ENCODE measurements around the gene PTPRK.

The PTPRK gene

GRCh38 chr6:128233531-128233930 lies 286.9 kb downstream of the PTPRK start:
- Histone ChIP-seq H3K4me1 (ENCODE audit: control insufficient read depth, insufficient read depth, low read length) (no peaks in the 10 kb centered on the region), H3K4me3 (ENCODE audit: low read length) (no peak overlapping the region), H3K27ac (ENCODE audit: low read depth, low read length) (no peak overlapping the region), H3K9ac (ENCODE audit: low read length) (no peak overlapping the region), H3K27me3 (ENCODE audit: control insufficient read depth, insufficient read depth, low read length) (no peaks in the 10 kb centered on the region), H3K36me3 (ENCODE audit: control insufficient read depth, insufficient read depth, low read length) (no peaks in the 10 kb centered on the region)

DNA sequence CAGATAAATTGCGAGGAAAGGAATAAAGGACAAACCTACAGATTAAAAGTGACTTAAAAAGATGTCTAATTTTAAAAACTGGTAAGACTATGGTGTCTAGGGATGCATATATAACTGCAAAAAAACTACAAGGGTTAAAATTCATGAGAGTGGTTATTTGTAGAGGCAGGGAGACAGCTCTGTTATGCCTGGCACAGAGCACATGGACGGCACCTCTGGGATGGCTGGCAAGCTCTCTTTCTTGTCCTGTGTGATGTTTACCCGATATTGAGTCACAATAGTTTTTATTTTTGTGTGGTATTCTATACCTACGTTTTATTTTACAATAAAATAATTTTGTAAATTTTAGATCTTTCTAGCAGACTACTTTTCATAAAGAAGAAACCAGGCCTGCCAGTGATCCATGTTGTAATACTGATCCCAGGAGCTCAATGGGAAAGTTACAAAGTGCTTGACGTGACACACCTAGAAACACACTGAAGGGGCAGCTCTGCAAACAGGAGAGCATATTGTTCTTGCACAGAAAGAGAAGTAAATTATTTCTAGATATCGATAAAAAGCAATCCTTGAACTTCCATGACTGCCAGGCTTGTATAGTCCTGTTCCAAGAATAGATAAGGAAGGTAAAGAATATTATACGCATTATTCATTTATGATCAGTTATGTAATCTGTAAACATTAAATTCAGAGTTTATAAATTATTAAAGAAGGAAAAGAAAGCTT lies 290.0 kb downstream of the PTPRK start:
- Histone ChIP-seq H3K27ac (ENCODE audit: low read depth, low read length) (no peak overlapping the region), H3K4me1 (ENCODE audit: control insufficient read depth, insufficient read depth, low read length) (no peaks in the 10 kb centered on the region), H3K36me3 (ENCODE audit: control insufficient read depth, insufficient read depth, low read length) (no peaks in the 10 kb centered on the region), H3K4me3 (ENCODE audit: low read length) (no peak overlapping the region), H3K9ac (ENCODE audit: low read length) (no peak overlapping the region), H3K27me3 (ENCODE audit: control insufficient read depth, insufficient read depth, low read length) (no peaks in the 10 kb centered on the region)

DNA sequence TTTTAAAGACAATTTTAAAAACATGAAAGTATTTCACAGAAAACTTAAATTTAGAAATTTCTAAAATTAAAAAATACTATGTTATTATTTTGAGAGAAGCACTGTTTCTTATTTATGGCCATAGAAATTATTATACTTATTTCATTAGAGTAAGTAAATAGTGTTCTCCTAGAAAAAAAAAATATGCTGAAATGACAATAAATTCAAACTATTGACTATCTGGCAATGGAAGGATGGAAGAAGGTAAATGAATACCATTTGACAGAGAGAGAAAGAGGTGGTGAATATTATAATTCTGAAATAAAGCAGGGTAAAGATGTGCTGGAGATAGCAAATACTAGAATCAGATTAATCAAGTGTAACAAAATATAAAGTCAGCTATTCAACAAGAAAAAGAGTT lies 294.8 kb downstream of the PTPRK start:
- no peak overlapping the region for H3K4me3 ChIP-seq (ENCODE audit: low read length)
- no peaks in the 10 kb centered on the region for H3K27me3 ChIP-seq (ENCODE audit: control insufficient read depth, insufficient read depth, low read length)
- H3K27ac ChIP-seq (ENCODE audit: low read depth, low read length), result no peak overlapping the region
- no peaks in the 10 kb centered on the region for H3K4me1 ChIP-seq (ENCODE audit: control insufficient read depth, insufficient read depth, low read length)
- H3K9ac ChIP-seq (ENCODE audit: low read length), result no peak overlapping the region
- H3K36me3 ChIP-seq (ENCODE audit: control insufficient read depth, insufficient read depth, low read length), result no peaks in the 10 kb centered on the region

- no peaks in the 10 kb centered on the region for H3K4me1 ChIP-seq (ENCODE audit: control insufficient read depth, insufficient read depth, low read length)
- no peaks in the 10 kb centered on the region for H3K36me3 ChIP-seq (ENCODE audit: control insufficient read depth, insufficient read depth, low read length)
- H3K27me3 ChIP-seq (ENCODE audit: control insufficient read depth, insufficient read depth, low read length), result no peaks in the 10 kb centered on the region
- no peak overlapping the region for H3K27ac ChIP-seq (ENCODE audit: low read depth, low read length)
- H3K4me3 ChIP-seq (ENCODE audit: low read length), result no peak overlapping the region
- no peak overlapping the region for H3K9ac ChIP-seq (ENCODE audit: low read length)
These were observed 303.5 kb downstream of the PTPRK start for GRCh38 chr6:128216917-128217316.

DNA sequence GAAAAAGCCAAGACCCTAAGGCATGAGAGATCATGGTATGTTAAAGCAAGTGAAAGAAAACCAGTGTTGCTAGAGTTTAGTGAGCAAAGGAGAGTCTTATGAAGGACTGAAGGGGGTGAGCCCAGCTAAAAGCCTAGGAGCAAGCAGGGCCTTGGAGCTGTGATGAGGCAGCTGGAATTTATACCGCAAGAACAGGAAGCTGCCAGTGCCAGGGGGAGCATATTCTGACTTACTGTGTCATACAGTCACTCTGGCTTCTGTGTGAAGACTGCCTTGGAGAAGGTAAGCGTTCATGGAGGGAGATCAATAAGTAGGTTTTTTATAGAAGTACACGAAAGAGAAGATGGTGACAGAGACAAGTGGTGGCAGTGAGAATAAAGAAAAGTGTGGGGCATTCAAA lies 310.6 kb downstream of the PTPRK start:
- no peaks in the 10 kb centered on the region for H3K27me3 ChIP-seq (ENCODE audit: control insufficient read depth, insufficient read depth, low read length)
- no peak overlapping the region for H3K9ac ChIP-seq (ENCODE audit: low read length)
- H3K4me1 ChIP-seq (ENCODE audit: control insufficient read depth, insufficient read depth, low read length), result no peaks in the 10 kb centered on the region
- H3K4me3 ChIP-seq (ENCODE audit: low read length), result no peak overlapping the region
- no peaks in the 10 kb centered on the region for H3K36me3 ChIP-seq (ENCODE audit: control insufficient read depth, insufficient read depth, low read length)
- H3K27ac ChIP-seq (ENCODE audit: low read depth, low read length), result no peak overlapping the region

- Histone ChIP-seq H3K27ac (ENCODE audit: low read depth, low read length) (no peak overlapping the region), H3K4me3 (ENCODE audit: low read length) (no peak overlapping the region), H3K27me3 (ENCODE audit: control insufficient read depth, insufficient read depth, low read length) (no peaks in the 10 kb centered on the region), H3K36me3 (ENCODE audit: control insufficient read depth, insufficient read depth, low read length) (no peaks in the 10 kb centered on the region), H3K9ac (ENCODE audit: low read length) (no peak overlapping the region), H3K4me1 (ENCODE audit: control insufficient read depth, insufficient read depth, low read length) (no peaks in the 10 kb centered on the region)
These were observed 311.4 kb downstream of the PTPRK start for GRCh38 chr6:128208851-128209580.

DNA sequence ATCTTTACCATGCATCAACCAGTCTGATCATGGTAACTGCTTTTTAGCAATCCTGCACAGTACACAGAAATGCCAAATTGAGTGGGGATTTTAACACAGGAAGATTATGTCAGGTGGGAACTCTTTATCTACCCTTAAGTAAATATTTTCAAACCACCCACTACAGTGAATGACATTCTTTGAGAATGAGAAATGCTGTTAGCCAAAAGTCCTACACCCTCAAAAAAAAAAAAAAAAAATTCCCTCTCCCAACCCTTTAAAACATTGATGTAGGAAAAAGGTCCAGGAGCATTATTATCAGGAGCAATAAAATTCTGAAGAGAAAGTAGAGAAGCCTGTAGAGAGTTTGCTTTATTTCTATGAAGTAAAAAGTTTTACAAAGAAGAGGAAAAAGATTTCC lies 312.3 kb downstream of the PTPRK start:
- no peaks in the 10 kb centered on the region for H3K27me3 ChIP-seq (ENCODE audit: control insufficient read depth, insufficient read depth, low read length)
- H3K27ac ChIP-seq (ENCODE audit: low read depth, low read length), result no peak overlapping the region
- H3K4me3 ChIP-seq (ENCODE audit: low read length), result no peak overlapping the region
- H3K36me3 ChIP-seq (ENCODE audit: control insufficient read depth, insufficient read depth, low read length), result no peaks in the 10 kb centered on the region
- H3K4me1 ChIP-seq (ENCODE audit: control insufficient read depth, insufficient read depth, low read length), result no peaks in the 10 kb centered on the region
- H3K9ac ChIP-seq (ENCODE audit: low read length), result no peak overlapping the region

GRCh38 chr6:128206610-128207426 lies 313.6 kb downstream of the PTPRK start:
- Histone ChIP-seq H3K4me1 (ENCODE audit: control insufficient read depth, insufficient read depth, low read length) (no peaks in the 10 kb centered on the region), H3K4me3 (ENCODE audit: low read length) (no peak overlapping the region), H3K9ac (ENCODE audit: low read length) (no peak overlapping the region), H3K36me3 (ENCODE audit: control insufficient read depth, insufficient read depth, low read length) (no peaks in the 10 kb centered on the region), H3K27me3 (ENCODE audit: control insufficient read depth, insufficient read depth, low read length) (no peaks in the 10 kb centered on the region), H3K27ac (ENCODE audit: low read depth, low read length) (no peak overlapping the region)

- Histone ChIP-seq H3K9ac (ENCODE audit: low read length) (no peak overlapping the region), H3K36me3 (ENCODE audit: control insufficient read depth, insufficient read depth, low read length) (no peaks in the 10 kb centered on the region), H3K27ac (ENCODE audit: low read depth, low read length) (no peak overlapping the region), H3K27me3 (ENCODE audit: control insufficient read depth, insufficient read depth, low read length) (no peaks in the 10 kb centered on the region), H3K4me3 (ENCODE audit: low read length) (no peak overlapping the region), H3K4me1 (ENCODE audit: control insufficient read depth, insufficient read depth, low read length) (no peaks in the 10 kb centered on the region)
These were observed 315.8 kb downstream of the PTPRK start for GRCh38 chr6:128204616-128205015.

DNA sequence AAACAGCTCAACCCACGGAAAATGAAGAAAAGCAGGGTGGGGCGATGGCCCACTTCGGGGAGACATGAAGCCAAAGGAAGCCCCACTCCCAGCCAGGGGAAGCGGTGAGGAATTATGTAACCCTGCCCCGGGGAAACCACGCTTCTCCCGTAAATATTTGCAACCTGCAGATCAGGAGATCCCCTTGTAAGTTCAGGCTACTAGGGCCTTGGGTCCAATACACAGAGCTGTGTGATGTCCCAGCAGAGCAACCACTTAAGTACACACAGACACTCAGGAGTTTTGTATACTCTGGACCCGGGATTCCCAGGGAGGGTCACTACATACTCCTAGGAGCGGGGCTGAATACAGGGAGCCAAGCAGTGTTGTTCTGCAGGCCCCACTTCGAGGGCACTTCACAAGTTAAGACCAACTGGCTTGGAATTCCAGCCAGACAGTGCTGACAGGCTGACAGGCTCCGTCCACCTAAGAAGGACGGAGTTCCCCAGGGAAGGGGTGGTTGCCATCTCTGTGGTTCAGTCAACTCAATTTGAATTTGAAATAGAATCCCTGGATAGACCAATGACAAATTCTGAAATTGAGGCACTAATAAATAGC lies 318.1 kb downstream of the PTPRK start:
- no peaks in the 10 kb centered on the region for H3K36me3 ChIP-seq (ENCODE audit: control insufficient read depth, insufficient read depth, low read length)
- H3K27ac ChIP-seq (ENCODE audit: low read depth, low read length), result no peak overlapping the region
- no peak overlapping the region for H3K4me3 ChIP-seq (ENCODE audit: low read length)
- H3K27me3 ChIP-seq (ENCODE audit: control insufficient read depth, insufficient read depth, low read length), result no peaks in the 10 kb centered on the region
- H3K9ac ChIP-seq (ENCODE audit: low read length), result no peak overlapping the region
- no peaks in the 10 kb centered on the region for H3K4me1 ChIP-seq (ENCODE audit: control insufficient read depth, insufficient read depth, low read length)

GRCh38 chr6:128200789-128201188 lies 319.6 kb downstream of the PTPRK start:
- Histone ChIP-seq H3K27ac (ENCODE audit: low read depth, low read length) (no peak overlapping the region), H3K9ac (ENCODE audit: low read length) (no peak overlapping the region), H3K36me3 (ENCODE audit: control insufficient read depth, insufficient read depth, low read length) (no peaks in the 10 kb centered on the region), H3K4me1 (ENCODE audit: control insufficient read depth, insufficient read depth, low read length) (no peaks in the 10 kb centered on the region), H3K27me3 (ENCODE audit: control insufficient read depth, insufficient read depth, low read length) (no peaks in the 10 kb centered on the region), H3K4me3 (ENCODE audit: low read length) (no peak overlapping the region)

DNA sequence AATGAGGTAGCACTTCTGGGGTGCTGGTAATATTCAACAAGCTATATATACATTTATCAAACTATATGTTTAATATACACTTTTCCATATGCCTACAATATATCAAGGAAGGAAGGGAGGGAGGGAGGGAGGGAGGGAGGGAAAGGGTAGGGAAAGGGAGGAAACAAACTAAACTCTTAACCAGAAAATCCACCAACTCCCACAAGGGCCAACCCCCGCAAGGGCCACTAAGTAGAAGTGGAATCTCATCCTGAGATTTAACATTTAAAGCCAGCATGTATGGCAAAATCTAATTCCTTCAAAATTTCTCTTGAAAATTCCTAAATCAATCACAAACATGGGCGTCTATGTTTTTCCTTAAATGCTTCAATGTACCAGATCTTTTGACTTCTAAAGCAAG lies 320.9 kb downstream of the PTPRK start:
- H3K27ac ChIP-seq (ENCODE audit: low read depth, low read length), result no peak overlapping the region
- no peak overlapping the region for H3K4me3 ChIP-seq (ENCODE audit: low read length)
- H3K36me3 ChIP-seq (ENCODE audit: control insufficient read depth, insufficient read depth, low read length), result no peaks in the 10 kb centered on the region
- no peak overlapping the region for H3K9ac ChIP-seq (ENCODE audit: low read length)
- no peaks in the 10 kb centered on the region for H3K4me1 ChIP-seq (ENCODE audit: control insufficient read depth, insufficient read depth, low read length)
- no peaks in the 10 kb centered on the region for H3K27me3 ChIP-seq (ENCODE audit: control insufficient read depth, insufficient read depth, low read length)
